Stimulated activated CD8-positive, alpha-beta memory T cell treated with anti-CD3 and anti-CD28 coated beads, Interleukin-12 subunit alpha, Interleukin-12 subunit beta, amount 100 ng/mL, for 24 hours (primary cell): ENCODE data around the gene PTPRM.

ENCODE experiments used
- DNase-seq: peaks from one replicate; pipeline ENCODE4 v3.0.0-alpha.2; 2020; ENCODE audit errors: extremely low read depth

PTPRM gene

DNA sequence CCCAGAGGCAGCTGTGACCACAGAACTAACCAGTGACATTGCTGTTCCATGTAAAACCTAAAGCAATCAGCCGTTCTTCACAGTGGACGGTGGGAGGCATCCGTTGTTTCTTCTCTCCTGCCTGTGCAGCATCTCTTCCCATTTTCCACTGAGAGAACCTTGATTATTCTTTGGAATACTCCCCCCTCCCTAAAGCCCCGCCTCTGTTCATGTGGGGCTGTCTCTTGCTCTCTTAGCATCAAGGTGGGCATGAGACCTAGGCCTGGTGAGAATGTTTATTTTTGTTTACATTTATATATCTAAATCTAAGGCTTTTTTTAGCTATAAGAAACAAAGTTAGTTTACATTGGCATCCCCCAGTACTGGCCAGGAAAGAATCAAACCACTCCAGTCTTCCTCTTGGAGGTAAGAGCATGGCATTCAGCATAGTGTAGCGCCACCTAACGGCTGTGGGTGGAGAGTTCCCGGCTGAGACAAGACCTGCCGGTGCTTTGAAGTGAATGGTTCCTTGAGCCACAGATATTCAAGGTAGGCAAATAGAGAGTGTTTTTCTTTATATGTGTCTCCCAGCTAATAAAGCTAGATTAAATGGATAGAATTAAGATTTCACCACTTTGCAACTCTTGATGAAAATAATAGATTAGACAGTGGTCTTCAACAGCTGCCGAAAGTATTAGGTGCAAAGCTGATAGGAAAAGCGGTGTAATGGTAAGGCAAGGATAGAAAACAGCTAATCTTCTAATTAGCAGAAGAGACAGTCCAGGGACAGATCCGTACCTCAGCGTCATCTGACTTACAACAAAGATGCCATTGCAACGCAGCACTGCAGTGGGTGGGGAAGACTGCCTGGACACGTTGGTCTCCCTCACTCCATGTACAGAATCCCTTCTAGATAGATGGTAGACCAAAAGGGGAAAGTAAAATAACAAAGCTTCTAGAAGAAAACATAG lies 822.5 kb downstream of the PTPRM start:
- no peak for DNase-seq

DNA sequence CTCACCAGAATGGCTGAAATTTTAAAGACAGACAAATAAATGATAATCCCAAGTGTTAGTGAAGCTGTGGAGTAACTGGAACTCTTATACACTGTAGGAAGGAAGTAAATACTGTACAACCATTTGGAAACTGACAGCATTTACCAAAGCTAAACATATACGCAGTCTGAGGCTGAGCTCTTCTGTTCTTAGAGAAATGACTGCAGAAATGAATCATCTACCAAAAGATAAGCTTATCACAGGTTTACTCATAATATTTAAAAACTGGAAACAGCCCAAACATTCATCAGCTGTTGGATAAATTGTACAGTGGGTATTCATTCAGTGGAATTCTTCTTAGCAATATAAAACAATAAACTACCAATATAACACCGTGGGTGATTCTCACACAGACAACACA lies 824.0 kb downstream of the PTPRM start:
- no peak for DNase-seq

DNA sequence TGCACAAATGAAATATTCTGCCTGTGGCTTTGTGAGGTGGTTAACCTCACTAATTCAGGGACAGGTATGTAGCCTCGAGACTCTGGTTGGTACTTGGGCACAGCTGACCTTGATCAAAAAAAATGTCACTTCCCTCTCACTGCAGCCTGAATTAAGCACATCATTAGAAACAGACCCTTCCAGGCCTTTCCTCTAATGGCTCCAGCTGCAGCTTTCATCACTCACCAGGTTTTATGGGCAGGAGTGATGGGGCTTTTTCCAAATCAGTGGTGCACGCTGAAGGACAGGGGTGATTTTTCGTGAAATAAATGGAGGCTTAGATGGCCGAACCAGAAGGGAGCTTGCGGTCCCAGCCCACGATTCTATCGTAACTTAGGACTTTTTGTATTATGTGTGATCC lies 829.1 kb downstream of the PTPRM start:
- no peak for DNase-seq

DNA sequence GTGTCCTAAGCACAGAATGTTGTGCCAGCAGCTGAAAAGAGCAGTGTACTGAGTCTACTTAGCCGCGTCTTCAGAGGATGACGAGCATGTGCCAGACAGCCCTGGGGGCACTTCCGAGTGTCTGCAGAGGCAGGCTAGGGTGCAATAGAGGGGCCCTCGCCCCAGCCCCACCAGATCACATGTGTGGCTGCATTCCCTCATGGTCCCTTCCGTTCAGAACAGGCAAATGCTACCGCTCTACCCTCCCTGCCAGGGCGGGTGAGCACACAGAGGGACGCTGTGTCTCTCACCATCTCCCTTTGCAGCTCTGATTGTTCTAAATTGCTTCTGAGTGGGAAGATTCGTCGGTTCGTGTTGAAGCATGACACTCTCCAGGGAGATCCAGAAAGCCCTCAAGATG lies 829.9 kb downstream of the PTPRM start:
- no peak for DNase-seq

DNA sequence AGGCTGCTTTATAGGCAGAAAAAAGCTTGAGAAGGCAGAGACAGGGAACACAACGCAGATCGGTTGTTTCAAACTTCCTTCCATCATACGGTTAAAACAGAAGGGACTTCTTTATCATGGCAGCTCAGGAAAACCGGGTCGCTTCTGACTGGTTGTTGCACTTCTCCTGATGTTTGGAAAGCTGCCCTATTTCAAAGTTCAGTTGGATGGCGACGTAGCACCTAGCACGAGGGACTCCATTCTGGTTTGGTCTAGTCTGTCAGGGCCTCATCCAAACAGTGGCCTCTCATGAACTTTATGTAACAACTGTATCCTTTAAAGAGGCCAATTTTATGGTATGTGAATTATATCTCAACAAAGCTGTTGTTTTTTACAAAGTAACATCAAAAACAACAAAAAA lies 832.0 kb downstream of the PTPRM start:
- DNase-seq, result no peak

DNA sequence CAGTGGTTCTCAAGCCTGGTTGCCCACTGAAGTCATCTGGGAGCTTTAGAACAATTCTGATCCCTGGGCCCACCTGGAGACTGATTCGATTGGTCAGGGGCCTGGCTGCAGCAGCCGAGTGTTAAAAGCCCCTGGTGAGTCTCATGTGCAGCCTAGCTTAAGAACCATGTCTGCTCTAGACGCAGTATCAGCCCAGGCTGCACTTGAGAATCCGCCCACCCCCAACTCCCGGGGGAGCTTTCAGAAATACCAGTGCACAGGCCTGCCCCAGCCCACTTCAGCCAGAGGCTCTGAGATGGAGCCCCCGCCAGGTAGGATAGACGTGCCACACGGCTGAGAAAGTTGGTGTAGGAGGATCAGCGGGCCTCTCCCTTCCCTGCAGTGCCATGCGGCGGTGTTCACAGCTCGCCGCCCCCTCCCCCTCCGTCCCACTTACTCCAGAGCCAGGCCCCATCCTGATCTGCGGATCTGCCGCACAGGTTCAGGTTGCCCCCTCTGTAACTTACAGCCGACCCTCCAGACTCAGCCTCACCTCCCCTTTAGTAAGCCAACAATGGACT lies 833.2 kb downstream of the PTPRM start:
- no peak for DNase-seq

DNA sequence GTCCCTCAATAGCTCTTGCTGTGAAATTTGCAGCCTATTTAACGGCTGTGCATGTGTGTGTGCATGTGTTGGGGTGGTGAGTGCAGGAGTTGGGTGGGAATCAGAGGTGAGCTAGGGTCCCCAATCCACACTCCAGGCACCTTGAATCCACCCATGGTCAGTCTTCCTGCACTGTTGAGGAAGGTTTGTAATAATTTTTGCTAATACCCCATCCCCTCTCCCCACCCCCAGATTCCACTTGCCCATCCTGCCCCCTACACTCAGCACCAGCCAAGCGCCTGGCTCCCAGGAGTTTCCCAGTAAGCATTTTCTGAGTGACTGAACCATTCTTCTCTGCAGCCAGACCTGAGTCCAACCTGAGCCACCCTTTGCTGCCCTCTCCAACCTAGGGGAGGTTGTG lies 833.7 kb downstream of the PTPRM start:
- DNase-seq, result no peak

DNA sequence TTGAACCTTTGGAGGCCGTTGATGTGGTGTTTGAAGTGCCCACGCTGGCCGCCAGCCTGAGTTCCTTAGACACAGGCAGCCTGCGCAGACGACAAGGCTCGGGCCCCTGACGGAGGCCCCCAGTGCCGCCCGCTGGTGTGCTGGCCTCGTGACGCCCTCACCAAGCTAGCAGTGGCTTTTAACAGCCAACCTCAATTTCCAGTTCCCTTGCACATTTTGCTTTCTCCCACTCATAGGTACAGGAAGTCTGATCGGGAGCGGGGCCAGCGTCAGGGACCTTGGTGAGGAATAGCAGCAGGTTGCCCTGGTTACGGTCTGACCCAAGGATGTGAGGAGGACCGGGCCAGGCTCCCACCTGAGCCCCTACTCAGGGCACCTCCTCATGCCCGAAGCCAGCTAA lies 834.5 kb downstream of the PTPRM start:
- no peak for DNase-seq

DNA sequence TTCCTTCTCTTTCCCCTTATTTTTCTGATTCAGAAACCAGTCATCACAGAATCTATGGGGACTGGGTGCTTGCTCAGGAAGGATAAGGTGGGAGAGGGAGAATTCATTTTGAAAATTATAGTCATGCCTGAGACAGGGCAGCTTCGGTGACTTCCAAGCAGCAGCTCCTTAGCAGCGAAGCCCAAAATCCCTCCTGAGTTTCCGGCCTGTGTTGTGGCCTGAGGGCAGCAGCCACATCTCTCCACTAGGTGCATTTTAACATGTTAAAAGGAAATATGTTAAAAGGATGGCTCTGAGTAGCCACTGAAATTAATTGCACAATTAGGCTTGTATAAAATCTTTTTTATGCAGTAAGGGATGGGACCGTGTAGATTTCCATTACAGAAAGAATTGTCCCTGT lies 835.1 kb downstream of the PTPRM start:
- no peak for DNase-seq

DNA sequence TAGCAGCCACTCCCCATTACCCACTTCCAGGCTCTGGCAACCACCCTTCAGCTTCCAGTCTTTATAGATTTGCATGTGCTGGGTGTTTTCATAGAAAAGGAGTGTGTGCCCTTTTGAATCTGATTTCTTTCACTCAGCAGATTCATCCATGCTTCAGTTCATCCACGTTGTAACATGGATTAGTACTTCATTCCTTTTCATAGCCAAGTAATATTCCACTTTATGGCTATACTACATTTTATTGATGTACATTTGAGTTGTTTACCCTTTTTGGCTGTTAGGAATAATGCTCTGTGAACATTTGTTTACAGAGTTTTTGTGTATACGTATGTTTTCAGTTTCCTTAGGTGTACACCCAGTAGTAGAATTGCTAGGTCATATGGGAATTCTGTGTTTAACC lies 836.6 kb downstream of the PTPRM start:
- no peak for DNase-seq

DNA sequence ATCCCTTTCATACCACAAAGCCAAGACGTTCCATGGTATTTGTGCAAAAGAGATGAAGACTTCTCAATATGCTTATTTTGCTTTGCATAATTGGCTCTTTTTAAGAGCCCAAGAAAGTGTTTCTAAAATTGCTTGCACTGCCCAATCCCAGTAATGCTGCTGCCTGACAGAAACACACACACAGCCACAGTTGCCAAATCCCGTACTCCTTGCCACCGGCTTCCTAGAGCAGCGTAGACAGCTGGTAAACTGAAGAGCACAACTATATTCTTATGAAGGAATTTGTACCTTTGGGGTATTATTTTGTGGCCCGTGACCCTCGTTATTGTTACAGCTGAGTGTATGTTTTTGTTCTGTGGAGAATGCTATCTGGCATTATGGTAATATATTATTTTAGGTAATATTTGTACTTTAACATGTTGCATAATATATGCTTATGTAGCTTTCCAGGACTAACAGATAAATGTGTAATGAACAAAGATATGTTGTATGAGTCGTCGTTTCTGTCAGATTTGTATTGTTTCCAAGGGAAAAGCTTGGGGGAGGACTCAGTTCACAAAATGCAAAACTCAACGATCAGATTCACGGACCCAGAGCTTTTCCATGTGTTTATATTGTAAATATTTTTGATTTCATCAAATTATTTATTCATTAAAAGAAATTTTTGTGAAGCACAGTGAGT lies 839.2 kb downstream of the PTPRM start:
- no peak for DNase-seq

DNA sequence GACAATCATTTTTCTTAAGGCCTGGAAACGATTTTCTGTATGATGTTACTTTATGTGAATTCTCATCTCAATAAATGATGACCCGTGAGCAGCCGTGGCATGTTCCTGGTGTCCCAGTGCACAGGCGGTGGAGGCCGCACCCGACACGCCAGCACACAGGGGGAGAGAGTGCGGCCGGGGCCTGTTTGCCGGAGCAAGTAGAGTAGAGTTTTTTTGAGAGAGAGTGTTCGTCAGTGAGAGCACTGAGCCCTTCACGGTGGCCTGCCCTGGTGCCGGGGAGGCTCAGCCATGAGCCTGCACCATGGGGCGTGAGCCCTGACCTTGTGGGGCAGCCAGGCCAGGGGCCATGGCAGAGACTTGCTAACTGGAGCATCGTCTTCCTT lies 839.7 kb downstream of the PTPRM start:
- no peak for DNase-seq

DNA sequence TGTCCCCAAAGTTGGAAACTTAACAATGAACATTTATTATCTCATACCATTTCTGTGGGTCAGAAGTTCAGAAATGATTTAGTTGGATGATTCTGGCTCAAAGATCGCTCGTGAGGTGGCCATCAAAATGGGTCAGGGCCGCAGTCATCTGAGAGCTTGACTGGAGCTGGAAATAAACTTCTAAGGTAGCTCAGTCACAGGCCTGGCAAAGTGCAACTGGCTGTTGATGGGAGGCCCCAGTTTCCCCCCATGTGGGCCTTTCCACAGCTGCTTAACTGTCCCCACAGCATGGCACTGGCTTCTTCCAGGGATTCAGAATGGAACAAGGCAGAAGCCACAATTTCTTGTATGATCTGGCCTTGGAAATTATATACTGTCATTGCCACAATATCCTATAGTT lies 842.0 kb downstream of the PTPRM start:
- no peak for DNase-seq

DNA sequence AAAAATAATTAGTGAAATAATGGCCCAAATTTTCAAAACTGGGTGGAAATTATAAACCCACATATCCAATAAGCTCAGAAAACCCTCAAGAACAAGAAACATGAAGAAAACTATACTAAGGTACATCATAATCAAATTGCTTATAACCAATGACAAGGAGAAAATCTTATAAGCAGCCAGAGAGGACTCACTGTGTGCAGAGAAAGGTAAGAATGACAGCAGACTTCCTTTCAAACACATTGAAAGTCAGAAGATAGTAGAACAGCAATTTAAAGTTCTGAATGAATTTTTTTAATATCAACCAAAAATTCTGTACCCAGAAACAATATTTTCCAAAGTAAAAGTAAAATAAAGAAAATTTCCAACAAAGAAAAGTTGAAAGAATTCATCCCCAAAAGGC lies 844.4 kb downstream of the PTPRM start:
- DNase-seq, result no peak

DNA sequence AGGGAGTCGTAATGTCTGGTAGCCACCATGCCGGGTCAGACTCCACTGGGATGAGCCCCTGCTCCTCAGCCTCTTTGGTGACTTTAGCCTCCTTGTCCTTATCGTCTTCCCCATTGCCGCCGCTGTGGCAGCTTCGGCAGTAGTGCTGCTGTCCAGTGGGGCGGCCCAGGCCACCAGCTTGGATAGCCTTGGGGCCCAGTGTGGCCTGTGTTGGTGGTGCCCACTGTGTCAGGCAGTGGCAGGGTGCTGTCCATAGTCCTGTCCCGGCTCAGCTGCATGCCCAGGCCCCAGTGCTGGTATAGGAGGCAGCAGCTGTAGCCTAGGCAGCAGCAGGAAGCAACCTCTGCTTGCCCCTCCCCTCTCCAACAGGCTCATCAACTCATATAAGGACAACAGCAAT lies 845.0 kb downstream of the PTPRM start:
- no peak for DNase-seq

DNA sequence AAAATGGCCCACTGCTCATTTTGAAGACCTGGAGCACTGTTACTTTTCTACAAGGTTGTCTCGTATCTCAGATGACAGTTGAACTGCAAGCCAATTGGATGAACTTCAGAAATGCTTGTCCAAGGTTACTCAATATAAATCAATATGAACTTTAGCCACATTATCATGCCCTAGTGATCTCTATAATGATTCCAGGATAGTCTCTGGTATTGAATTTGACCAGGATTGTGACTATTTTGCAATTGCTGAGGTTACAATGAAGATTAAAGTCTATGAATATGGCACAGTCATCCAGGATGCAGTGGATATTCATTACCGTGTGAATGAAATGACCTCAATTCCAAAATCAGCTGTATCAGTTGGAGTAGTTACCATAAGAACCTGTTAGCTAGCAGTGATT lies 846.1 kb downstream of the PTPRM start:
- DNase-seq, result no peak

DNA sequence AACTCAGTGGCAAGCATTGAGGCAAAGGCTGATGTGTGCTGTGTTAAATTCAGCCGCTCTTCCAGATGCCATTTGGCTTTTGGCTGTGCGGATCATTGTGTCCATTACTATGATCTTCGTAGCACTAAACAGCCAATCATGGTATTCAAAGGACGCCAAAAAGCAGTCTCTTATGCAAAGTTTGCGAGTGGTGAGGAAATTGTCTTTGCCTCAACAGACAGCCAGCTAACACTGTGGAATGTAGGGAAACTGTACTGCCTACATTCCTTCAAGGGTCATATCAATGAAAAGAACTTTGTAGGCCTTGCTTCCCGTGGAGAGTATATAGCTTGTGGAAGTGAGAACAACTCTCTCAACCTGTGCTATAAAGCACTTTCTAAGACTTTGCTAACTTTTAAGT lies 846.6 kb downstream of the PTPRM start:
- DNase-seq, result no peak

DNA sequence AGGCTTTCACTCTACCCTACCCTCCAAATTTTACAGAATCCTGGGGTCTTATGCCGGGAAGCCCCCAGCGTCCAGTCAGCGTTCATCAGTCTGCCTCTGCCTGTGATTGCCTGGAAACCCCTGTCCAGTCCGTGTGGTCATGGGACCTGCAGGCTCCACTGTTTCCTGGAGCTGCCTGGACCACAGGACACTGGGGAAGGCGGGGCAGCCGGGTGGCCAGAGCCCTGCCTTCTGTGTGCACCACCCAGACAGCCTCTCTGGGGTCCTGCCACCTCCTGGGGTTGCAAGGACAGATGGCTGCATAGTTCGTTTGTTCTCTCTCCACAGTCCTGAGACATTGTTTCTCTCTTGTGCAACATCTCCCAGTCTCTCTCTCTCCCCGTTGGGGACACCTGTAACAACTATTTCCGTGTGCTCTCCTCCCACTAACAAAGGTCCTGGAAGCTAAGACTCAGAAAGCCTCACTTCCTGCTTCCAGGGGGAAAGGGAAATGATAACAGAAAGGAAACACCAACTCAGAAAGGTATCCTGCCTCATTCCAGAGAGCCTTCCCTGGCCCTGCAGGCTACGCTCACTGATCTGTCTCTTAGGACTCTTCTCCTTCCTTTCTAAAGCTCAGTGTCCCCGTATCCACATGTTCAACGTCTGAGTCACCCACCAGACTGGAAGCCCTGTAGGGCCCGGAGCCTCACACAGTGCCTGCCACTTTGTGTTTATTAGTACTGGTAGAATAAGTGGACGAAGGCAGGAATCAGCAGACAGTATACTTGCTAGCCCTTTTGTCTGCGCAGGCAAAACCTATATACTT lies 849.3 kb downstream of the PTPRM start:
- no peak for DNase-seq

DNA sequence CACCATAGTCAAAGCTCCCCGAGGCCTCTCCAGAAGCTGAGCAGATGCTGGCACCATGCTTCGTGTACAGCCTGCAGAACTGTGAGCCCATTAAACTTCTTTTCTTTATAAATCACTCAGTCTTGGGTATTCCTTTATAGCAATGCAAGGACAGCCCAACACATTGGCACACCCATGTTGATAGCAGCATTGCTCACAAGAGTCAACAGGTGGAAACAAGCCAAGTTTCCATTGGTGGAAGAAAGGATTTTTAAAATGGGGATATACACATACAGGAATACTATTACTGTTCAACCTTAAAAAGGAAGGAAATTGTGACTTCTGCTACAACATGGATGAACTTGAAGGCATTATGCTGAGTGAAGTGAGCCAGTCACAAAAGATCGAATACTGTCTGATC lies 855.3 kb downstream of the PTPRM start:
- no peak for DNase-seq

DNA sequence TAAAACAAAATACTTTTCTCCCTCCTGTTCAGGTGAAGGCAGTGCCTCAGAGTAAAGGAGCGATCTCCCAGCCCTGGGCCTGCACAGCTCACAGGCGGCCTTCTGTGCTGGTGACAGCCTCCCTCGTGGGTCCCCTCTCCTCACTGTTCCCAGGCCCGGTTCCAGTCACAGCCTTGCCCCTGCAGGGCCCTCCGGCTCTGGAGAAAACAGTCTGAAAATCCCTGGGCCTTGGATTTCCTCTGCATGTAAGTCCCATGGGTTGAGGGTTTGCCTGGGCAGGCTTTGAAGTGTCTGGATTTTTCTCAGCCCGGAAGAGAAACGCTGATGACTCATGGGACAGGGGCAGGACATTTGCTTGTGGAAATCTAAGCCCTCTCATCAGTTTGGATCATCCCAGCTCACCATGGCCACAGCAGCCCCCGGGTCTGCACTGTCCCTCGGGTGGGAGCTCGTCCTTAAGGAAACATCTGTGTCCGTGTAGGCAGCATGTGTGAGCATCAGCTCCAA lies 856.0 kb downstream of the PTPRM start:
- no peak for DNase-seq

DNA sequence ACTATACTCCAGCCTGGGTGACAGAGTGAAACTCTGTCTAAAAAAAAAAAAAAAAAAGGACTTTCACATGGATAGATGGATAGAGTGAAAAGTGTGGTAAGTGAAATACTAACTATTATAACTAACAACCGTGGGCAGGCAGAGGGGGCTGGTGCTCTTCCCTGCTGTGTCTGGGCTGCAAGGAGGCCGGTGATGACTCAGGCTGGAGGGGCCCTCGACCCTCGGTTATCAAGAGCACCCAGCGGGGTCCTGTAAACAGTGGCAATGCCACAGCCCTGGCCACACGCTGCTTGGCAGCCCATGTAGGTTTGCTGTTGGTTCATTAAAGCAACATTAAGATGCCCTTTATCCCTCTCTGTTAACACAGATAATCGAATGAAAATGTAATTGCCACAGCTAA lies 857.4 kb downstream of the PTPRM start:
- DNase-seq, result no peak
